Left renal pelvis (tissue), 4 donors: ENCODE data around the gene POF1B. TPM values are rescaled to one million over a fixed set of nuclear protein-coding genes. Genes with fewer than 3 reads are reported as not detected.
"Not testable (repeated sequence)": the region's sequence is repeated elsewhere in the genome, so short reads cannot be mapped to it uniquely, and the experiment has no call there.

ENCODE experiments used
- DNase-seq, 4 donors: peaks; one replicate each; pipeline ENCODE4 v3.0.0-alpha.2; 2013; ENCODE audit warnings: low read depth in 4 of 4, low spot score in 3 of 4
- polyA plus RNA-seq, 4 donors: library from polyadenylated mRNA; unstranded; fragments of 120-200 nt; gene quantifications; one replicate each; pipeline ENCODE4 v1.2.1, GENCODE V29; 2013; ENCODE audit not compliant: insufficient read length in 4 of 4

POF1B gene, protein sequence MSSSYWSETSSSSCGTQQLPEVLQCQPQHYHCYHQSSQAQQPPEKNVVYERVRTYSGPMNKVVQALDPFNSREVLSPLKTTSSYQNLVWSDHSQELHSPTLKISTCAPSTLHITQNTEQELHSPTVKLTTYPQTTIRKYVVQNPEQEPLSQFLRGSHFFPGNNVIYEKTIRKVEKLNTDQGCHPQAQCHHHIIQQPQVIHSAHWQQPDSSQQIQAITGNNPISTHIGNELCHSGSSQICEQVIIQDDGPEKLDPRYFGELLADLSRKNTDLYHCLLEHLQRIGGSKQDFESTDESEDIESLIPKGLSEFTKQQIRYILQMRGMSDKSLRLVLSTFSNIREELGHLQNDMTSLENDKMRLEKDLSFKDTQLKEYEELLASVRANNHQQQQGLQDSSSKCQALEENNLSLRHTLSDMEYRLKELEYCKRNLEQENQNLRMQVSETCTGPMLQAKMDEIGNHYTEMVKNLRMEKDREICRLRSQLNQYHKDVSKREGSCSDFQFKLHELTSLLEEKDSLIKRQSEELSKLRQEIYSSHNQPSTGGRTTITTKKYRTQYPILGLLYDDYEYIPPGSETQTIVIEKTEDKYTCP
- polyA plus RNA-seq: 1 to 10 TPM in 1 of 4 donors, under 1 TPM in 3; 0.12 to 1.7 (median 0.48) TPM

DNA sequence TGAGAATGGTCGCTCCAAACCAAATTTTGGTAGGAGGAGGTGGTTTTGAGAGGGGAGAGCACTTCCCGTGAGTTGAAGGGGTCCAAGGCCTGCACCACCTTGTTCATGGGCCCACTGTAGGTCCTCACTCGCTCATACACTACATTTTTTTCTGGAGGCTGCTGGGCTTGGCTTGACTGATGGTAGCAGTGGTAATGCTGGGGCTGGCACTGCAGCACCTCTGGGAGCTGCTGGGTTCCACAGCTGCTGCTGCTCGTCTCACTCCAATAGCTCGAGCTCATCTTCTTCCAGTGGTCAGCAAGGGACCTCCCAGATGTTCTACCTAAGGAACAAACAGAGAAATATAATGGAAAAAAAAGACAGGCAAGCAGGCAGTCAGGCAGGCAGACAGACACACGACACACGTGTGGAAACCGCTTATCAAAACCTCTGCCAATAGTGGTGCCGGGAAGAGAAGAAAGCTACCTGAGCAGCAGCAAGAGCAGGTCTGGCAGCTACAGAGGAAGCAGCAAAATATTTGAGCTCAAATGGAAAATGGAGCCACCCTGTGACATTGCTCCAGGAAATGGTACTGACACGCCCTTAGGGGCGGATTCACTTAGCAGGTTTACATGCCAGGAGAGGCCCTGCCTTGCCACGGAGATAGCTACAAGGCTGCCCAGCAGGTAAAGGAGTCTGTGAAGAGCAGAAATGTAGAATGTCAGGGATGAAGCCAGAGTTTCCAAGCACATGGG lies at the start of gene POF1B:
TSS of gene POF1B (minus strand) at position 492 of the 734 bp plus-strand sequence. CDS start at position 281, 211 bp downstream.
- DNase-seq: no peak

DNA sequence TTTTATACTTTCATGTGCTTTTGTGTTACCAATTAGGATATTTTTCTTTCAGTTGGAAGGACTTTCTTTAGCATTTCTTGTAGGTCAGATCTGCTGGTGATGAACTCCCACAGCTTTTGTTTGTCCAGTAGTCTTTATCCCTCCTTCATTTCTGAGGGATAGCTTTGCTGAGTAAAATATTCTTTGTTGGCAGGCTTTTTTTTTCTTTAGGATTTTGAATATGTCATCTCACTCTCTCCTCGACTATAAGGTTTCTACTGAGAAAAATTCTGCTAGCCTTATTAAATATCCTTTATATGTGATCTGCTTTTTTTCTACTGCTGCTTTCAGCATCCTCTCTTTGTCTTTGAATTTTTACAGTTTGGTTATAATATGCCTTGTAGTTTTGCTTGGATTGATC lies 49.6 kb upstream of the POF1B start:
- DNase-seq: no peak

DNA sequence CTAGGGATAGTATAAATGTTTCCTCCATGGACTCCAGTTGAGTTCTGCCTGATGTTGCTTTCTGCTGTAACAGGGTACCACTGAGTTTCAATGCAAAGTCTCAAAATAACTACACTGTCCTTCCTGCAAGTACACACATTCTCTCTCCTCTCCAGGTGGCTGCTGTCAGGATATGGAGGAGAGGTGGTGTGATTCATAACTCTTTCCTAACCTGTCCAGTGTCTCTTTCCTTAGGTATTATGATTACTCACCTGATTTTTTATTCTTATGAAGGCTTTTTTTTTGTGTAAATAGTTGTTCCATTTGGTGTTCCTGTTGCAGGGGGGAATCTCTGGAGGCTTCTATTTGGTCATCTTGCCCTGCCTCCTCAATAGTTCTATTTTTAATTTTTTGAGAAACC lies 39.8 kb upstream of the POF1B start:
- no peak for DNase-seq

DNA sequence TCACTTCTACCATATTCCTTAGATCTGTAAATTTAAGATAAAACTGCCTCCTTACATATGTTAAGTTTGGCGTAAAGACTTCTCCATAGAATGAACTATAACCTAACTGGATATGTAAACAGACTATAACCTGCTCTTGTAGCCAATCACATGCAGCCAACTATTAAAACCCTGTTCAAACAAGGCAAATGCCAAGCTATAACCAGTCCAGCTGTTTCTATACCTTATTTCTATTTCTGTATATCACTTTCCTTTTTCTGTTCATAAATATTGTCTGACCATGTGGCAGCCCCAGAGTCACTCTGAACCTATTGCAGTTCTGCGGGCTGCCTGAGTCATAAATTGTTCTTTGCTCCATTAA lies 12.4 kb upstream of the POF1B start:
- DNase-seq: no peak

DNA sequence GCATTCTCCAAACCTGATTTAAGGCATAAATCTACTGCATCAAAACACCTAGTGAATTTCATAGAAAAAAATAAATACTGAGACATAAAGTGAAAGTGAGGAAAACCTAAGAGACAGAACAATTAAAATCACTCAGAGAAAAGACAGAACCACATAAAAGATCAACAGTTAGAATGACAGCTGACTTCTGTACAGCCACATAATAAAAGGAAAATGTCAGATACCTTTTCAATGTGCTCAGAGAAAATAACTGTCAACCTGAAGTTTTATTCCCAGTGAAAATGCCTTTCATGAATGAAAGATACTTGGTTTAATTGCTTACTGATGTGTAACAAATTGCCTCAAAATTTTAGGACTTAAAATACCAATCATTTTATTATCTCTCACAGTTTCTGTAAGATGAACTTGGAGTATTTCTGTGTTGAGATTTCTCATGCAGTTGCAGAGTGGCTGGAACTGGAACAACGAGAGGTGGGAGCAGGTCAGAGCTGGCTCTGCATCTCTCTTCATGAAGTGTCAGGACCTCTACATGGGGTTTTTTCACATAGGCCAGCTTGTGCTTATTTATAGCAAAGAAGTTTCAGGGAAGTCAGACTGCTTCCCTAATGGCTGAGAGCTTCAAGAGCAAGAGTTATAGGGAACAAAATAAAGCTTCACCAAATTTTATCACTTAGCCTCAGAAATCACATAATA lies 11.9 kb upstream of the POF1B start:
- no peak for DNase-seq

DNA sequence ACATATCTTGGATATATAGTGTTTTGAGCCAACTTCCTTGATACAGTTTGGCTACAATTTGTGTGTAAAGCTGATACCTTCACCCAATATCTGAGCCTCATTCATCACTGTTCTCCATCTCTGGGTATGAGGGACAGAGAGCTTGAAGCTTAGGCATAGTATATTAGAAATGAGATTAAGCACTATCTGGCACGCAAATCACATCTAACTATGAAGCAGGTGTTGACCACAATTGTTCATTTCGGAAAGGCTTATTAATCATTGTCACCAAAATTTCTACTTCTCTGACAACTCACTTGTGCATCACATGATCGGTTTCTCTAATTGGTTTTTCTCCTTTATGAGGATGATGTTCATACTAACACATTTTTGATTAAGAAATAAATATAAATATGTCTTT lies 2.1 kb upstream of the POF1B start:
- no peak for DNase-seq

DNA sequence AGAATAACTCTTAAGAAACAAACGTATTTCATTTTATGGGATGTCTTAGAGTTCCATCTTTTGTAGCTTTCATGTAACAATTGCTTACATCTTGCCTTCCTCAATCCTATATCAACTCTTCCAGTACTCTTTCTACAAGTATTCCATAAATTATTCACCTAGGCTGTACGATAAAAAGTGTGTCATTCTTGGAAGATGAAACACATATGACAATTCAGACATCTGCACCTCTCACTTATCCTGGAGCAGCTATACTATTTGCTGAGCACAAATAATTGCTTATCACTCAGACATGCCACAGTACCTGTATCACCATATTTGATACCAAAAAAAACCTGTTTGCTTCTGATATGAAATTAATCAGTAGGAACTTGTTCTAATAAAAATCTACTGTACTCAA lies 1.0 kb downstream of the POF1B start:
- no peak for DNase-seq

DNA sequence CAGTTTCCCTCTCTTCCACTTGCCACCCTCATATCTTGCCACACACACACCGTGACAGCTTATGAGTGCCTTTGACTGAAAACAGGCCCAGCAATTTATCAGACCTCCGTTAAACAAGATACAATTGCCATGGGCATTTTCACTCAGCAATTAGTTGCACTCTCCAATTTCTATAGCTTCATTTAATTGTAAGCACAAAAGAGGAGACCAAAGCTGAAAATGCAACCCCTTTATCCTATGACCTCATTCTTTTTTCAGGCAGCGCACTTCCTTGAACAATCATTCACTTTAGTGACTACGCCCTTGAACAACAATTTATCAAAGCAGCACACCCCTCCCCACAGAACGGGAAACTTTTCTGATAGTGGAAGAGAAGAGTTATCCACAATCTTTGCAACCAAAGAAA lies 4.1 kb downstream of the POF1B start:
- DNase-seq: no peak

DNA sequence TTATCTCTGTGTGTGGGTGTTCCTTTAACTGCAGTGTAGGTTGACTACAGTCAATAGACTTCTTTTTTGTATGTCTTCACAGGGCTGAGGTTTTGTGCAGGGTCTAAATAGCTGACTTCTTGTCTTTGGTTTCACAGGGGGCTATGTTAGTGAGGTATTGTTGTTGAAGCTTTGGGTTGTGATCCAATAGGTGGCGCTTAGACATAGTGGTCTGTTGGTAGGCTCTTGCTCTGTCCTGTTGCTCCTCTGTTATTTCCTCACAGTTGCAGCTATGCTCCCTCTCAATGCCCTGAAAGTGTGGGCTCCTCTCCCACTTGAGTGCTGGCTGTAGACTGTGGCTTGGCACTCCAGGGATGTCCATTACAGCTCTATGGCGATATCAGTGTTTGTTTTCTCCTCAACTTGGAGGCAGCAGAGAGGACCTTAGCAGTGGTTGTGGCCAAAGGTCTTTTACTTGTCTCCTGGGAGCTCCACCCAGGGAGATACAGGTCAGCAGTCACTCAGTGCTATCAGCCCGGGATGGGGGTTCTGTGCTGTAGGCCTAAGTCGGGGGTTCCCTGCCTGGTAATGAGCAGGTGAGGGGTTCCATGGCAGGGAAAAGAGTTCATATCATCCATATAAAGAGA lies 14.0 kb downstream of the POF1B start:
- DNase-seq: no peak

DNA sequence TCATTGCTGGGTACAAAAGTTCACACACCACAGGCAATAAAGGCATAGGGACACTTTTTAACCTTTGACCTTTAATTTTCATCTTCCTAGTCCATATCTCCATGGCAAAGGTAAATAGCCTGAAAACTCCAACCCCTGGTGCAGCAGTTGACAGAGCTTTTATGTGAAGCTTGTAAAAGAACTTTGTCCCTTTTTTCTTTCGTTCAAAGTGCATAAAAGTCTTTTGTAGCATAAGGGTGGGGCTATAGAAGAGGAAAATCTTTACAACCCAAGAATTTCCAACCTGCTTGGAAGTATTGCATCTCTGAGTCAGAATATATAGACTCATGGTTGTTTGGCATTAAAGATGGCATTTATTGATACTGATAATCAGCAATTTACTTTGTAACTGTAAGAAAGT lies 20.4 kb downstream of the POF1B start:
- DNase-seq: no peak

DNA sequence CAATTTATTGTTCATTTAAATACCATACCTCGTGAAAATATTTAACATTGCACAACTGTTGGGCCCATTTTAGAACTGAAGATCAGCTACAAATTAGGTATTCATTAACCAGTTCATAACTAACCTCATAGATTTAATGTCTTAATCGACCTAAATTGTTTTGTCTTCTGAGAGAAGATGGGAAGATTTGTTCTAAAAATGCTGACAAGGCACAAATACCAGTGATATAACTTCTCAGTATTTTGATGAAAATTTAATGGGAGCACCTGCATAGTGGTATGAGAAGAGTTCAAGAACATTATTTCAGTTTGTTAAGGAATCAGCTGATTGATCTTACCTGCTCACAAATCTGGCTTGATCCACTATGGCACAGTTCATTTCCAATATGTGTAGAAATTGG lies 33.9 kb downstream of the POF1B start:
- no peak for DNase-seq

DNA sequence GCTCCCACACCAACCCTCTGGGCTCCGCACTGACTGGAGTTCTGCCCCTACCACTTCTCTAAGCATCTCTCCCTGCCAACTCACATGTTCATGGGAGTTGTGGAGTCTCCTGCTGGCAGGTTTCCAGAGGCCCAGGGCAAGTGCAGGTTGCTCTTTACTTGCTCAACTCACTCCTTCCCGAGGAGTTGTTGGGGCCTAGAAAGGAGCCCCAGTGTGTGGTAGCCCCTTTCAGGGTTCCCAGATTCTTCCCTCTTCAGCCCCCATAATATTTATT lies 52.5 kb downstream of the POF1B start:
- DNase-seq: no peak

DNA sequence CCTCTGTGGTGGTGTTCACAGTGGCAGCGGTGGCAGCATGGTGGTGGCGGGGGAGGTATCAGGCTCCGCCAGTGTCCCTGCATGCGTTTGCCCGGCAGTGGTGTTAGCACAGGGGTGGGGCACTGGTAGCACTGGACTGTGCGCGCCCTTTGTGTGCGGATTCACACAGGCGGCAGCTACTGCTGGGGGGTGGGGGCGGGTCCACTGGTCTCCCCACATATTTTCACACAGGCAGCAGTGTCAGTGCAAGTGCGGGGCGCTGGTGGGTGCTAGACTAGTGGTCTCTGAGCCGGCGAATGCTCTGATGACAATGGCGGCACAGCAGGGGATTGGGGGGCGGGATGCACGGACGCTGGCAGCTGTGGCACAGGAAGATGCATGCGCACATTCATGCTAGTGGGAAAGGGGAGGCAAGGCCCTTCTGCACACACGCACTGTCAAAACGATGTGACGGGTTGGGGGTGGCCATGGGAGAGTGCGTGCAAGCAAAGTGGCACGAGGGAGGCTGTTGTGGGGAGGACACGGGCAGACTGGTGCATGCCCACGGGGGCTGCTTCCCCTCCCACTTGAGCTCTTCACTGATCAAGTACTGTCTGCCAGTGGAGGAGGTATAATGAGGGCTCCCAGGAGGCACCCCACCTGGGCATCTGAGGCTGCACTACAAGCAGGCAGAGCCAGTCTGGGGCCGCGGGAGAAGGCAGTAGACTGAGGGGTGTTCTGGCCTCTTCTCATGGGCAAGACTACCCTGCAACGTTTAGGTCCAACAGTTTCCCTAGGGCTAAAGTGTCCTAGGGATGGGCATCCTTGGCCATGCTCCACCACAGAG lies 53.0 kb downstream of the POF1B start:
- DNase-seq: no peak

DNA sequence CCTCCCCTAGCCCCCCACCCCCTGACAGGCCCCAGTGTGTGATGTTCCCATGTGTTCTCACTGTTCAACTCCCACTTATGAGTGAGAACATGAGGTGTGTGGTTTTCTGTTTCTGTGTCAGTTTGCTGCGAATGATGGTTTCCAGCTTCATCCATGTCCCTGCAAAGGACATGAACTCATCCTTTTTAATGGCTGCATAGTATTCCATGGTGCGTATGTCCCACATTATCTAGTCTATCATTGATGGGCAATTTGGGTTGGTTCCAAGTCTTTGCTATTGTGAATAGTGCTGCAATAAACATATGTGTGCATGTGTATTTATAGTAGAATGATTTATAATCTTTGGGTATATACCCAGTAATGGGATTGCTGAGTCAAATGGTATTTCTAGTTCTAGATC lies 68.1 kb downstream of the POF1B start:
- not testable (repeated sequence) for DNase-seq

DNA sequence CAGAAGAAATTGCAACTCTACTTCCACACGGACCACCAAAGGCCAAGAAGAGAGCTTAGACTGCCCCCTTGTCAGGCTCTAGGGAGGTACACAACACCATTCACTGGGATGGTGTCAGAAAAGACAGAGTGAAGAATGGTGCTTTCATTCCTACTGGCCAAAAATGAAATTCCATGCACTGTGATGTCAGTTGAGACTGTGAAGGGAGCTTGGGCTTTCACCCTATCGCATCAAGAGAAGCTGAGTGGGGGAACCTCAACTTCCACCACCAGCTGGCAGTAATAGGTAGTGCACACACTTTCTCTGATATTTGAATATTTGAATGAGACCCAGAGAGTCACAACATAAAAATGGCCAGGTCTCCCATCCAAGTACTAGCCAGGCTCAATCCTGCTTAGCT lies 69.7 kb downstream of the POF1B start:
- no peak for DNase-seq

DNA sequence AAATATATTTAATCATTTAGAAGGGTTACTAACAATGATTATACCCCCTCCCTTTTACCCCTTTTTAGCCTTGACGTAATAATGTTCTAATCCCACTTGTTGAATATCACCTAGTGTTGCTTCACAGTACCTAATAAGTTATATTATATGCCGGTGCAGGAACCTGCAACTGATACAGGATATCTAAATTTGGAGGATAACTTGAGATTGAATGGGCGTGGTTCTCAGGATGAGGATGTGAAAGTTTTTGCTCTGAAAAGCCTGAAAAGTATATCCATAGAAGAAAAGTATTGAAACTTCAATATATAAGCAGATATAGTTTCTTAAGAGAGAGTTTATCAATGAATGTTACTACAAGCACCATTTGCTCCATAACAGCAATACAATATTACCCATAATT lies 75.9 kb downstream of the POF1B start:
- DNase-seq: no peak

DNA sequence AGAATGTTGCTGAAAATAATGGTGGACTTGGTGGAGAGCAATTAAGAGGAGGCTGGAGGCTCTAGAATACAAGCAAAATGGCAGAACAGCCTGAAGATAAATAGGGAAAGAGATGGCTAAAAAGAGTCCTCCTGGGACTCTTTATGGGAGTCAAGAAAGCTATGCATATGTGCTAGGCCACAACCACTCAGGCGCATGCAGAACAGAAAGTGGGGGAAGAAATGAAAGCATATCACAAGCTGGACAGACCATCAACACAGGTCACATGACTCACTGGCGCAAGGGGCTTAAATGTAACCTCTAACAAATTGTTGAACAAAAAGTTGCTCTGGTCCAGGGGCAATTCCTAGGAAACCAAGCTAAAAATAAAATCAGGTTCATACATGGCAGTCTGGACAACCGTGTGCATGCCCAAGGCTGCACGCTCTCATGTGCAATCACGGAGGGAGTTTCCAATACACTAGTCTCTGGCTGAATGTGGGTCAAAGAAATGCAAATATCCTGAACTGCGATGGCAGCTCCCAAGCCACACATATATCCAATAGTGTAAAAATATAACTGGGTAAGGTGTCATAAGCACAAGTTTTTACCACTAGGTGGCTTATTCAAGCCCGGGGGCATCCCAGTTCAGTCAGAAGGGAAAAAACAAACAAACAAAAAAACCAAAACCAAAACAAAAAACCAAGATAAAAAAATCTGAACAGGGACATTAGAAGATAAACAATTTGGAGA lies 90.3 kb downstream of the POF1B start:
- no peak for DNase-seq

DNA sequence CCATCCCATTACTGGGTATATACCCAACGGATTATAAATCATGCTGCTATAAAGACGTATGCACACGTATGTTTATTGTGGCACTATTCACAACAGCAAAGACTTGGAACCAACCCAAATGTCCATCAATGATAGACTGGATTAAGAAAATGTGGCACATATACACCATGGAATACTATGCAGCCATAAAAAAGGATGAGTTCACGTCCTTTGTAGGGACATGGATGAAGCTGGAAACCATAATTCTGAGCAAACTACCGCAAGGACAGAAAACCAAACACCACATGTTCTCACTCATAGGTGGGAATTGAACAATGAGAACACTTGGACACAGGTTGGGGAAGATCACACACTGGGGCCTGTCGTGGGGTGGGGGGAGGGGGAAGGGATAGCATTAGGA lies 94.2 kb downstream of the POF1B start:
- not testable (repeated sequence) for DNase-seq

DNA sequence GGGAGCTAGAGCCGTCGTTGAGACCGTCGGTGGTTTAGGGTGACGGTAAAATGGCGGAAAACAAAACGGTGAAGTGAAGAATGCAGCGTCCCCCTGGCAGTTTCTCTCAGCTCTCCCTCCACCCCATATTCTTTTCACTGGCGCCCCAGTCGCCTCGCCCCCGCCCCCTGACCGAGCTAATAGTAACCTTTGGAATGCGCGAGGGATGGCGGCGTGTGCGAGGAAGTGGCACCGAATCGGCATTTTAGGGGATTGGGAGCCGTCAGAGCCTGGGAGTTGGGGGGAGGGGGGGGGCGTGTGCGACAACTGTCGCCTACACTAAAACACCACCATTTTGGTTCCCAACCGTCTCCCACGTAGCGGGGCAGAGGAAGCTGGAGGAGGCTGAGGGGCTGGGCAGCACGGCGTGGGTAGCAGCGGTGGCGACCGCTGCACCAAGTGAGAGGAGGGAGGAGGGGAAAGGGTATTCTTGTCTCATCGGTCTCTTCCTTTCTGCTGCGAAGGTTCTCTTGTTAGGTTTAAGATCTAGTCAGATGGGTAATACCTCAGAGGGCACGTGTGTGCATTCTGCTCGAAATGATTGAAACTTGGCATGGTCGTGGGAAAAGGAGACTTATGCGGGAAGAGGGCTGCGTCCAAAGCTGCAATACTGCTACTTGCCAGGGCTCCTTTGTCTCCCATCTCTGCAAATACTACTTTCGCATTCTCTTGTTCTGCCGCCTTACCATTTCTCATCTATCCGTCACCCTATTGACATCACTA lies 134.8 kb downstream of the POF1B start:
- peak in 3 of 4 donors; percentile 18 to 35 (median 25) for DNase-seq
